NOMO-1 (cell line): ENCODE data around the gene TRMT1L.

ENCODE experiments used
- DNase-seq, 2 experiments: peaks; one replicate each; lab custom pipeline; 2025; ENCODE audit not compliant: unreplicated experiment in 2 of 2; lab: John Stamatoyannopoulos, UW

Gene TRMT1L

DNA sequence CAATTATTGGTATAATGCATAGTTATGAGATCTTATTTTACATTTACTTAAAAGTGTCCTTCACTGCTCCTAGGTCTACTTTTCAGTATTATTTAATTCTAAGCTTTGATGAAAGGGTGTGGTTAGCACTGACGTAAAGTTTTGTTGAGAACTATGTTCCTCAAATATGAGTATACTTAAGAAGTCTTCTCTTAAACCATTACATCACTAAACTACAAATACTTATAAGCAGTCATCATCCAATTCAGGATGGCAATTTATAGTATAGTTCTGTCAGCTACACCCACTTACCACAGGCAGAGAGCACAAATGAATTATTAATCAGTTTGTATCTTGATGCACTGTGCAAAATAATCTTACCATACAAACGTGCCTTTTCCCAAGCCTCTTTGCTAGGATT is 27.0 kb downstream of the TRMT1L start:
- no peak for DNase-seq

DNA sequence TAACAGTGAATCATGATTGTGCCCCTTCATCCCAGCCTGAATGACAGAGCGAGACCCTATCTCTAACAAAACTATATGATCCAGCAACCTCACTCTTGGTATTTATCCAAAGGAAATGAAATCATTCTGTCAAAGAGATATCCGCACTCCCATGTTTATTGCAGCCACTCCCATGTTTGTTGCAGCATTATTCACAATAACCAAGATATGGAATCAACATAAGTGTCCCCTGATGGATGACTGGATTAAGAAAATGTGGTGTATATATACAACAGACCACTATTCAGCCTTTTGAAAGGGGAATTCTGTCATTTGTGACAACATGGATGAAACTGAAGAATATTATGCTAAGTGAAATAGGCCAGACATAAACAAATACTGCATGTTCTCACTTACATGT is 44.4 kb downstream of the TRMT1L start:
- DNase-seq: no peak

DNA sequence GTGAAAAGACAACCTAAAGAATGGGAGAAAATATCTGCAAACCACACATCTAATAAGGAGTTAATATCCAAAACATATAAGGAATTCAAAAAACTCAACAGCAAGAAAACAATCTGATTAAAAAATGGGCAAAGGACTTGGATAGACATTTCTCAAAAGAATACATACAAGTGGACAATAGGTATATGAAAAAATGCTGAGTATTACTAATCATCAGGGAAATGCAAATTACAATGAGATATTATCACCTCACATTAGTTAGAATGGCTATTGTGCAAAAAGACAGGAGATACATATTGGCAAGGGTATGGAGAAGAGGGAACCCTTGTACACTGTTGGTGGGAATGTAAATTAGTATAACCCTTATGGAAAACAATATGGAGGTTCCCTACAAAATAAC is 44.9 kb downstream of the TRMT1L start:
- DNase-seq: no peak

DNA sequence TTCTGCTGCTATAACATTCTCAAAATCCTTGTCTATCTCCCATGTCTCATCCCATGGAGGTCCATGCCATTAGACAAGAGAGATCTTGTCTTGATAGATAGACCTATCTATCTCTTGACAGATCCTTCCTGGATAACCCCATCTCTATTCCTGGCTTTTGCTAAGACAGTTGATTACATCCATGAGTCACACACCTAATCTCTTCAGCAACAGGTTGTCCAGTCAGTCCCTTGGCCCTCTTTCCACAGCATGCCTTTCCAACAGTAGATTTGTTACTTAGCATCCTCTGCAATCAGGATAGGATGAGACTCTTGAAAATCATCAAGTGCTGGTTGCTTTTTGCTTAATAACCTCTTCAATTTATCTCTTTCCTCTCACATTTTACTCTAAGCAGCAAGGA is 46.6 kb downstream of the TRMT1L start:
- DNase-seq: no peak

GRCh38 chr1:185108321-185108720 is 48.4 kb downstream of the TRMT1L start:
- no peak for DNase-seq

DNA sequence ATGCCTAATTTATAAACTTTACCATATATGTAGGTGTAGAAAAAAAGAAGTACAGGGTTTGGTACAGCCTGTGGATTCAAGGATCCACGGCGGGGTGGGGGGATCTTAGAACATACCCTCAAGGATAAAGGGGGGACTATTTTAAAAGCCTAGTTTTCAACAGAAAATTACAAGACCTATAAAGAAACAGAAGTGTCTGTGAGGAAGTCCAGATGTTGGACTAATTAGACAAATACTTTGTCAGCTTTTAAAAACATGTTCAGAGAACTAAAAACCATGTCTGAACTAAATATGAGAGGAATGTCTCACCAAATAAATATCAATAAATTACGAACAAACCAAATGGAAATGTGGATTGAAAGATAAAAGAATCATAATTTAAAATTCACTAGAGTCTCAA is 51.6 kb downstream of the TRMT1L start:
- DNase-seq: no peak

- DNase-seq: no peak
Measured at GRCh38 chr1:185104083-185104482, 52.7 kb downstream of the TRMT1L start.

DNA sequence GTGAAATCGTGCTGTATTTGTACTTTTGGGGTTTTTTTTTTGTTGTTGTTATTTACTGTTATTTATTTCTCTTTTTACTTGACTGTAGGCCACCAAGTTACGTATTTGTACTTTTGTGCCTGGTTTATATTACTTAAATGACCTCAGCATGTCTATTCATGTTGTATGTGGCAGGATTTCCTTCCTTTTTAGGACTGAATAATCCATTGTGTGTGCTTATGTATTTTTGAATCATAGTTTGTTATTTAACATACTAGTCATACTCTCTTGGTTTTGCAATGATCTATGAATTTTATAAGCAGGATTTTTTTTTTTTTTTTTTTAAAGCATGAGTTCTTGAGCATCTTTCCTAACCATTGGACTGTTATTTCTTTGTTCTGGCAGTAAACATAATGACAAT is 60.2 kb downstream of the TRMT1L start:
- DNase-seq: no peak

DNA sequence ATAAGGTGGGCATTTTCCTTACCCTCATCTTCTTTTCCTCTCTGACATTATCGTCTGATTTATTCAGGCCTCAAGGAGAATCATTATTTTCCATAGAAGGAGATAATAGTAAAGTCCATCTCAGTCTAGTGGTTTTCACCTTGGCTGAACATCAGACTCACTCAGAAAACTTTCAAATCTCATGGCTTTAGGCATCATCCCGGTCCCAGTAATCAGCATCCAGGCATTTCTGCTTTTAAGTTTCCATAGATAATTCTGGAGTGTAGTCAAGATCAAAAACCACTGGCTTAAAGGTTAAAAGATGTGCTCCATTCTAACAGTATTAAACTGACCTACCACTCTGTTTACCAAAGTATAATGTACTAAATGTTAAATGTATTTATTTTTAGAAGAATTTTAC is 62.0 kb downstream of the TRMT1L start:
- DNase-seq: no peak

DNA sequence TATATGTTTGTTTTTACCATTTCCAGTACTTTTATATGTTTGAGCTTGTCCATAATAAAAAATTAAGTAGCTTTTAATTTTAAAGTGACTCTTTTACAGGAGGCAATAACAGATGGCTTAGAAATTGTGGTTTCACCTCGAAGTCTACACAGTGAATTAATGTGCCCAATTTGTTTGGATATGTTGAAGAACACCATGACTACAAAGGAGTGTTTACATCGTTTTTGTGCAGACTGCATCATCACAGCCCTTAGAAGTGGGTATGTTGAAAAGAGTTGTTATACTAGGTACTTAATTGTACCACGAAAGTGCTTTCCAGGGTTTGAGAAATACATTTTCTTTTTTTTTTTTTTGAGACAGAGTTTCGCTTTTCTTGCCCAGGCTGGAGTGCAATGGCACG is 65.3 kb downstream of the TRMT1L start:
- DNase-seq: no peak

- no peak for DNase-seq
Measured at GRCh38 chr1:185087746-185088145, 69.0 kb downstream of the TRMT1L start.

- DNase-seq: no peak
Measured at GRCh38 chr1:185087101-185087500, 69.7 kb downstream of the TRMT1L start.

- no peak for DNase-seq
Measured at GRCh38 chr1:185083818-185084217, 72.9 kb downstream of the TRMT1L start.

DNA sequence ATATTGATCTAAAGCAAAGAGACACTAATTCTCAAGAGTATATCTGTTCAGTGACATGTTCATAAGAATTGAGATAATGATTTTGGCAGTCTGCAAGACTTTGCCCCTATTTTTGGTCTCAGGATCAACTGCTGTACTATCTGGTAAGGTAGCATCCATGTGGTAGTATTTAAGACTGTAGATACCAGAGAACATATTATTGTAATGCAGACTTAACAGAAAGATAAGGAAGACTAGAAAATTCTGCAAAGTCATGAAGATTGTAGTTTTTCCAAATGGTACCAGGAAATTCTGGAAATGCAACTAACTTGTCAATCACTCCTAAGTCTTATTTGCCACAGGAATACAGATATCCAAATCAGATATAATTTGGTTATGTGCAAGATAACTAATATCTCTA is 76.3 kb downstream of the TRMT1L start:
- no peak for DNase-seq

DNA sequence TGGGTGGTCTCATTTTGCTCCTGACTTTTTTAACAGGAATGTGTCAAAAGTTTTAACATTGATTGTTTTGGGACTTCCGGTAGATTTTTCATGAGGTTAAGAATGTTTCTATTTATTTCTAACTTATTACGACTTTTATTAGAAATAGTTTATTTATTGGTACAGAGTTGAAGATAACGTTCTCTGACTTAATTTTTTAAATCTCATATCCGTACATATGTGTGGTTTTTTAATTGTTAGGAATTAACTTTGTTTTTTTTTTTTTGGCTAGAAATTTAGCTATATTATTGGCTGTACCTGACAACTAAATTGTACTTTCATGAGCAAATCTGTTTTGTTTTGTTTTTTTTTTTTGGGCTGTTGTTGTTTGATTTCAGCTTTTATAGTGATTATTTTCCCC is 79.4 kb downstream of the TRMT1L start:
- no peak for DNase-seq

DNA sequence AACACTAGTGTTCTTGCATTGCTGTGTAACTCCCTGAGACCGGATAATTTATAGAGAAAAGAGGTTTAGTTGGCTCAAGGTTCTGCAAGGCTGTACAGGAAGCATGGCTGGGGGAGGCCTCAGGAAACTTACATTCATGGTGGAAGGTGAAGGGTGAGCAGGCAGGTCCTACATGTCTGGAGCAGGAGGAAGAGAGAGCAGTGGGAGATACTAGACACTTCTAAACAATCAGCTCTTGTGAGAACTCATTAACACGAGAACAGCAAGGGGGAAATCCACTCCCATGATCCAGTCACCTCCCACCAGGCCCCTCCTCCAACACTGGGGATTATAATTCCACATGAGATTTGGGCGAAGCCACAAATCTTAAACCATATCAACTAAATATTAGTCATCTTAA is 81.3 kb downstream of the TRMT1L start:
- DNase-seq: no peak

DNA sequence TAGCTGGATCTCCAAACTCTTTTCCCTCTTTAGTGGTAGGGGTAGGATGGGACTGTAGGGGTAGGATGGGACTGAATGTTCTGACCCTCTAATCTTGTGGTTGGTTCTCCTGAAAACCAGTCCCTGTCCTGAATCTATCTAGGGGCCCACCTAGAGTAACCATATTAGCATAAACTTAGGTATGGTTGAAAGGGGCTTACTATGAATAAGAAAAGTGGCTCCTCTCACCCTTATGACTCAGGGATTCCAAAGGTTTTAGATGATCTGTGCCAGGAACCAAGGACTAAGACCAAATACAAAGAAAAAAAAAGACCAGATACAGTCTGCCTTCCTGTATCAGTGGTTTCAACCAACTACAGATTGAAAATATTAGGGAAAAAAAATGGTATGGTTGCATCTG is 82.4 kb downstream of the TRMT1L start:
- no peak for DNase-seq

DNA sequence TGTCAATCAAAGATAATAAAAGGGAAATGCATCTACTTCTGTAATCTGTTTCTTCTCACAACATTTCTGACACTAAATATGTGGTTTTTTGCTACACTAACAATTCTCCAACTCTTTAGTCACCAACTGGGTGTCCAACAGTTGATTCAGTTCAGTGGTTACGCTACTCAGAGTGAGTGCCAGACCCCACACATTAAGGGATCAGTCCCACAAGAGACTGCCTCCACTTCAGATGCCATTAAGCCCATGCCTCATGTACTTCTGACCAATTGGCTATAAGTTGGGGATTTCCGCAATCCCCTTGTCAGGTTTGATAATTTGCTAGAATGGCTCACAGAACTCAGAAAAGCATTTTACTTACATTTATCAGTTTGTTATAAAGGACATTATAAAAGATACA is 83.0 kb downstream of the TRMT1L start:
- DNase-seq: no peak

GRCh38 chr1:185070051-185070450 is 86.7 kb downstream of the TRMT1L start:
- DNase-seq: no peak

DNA sequence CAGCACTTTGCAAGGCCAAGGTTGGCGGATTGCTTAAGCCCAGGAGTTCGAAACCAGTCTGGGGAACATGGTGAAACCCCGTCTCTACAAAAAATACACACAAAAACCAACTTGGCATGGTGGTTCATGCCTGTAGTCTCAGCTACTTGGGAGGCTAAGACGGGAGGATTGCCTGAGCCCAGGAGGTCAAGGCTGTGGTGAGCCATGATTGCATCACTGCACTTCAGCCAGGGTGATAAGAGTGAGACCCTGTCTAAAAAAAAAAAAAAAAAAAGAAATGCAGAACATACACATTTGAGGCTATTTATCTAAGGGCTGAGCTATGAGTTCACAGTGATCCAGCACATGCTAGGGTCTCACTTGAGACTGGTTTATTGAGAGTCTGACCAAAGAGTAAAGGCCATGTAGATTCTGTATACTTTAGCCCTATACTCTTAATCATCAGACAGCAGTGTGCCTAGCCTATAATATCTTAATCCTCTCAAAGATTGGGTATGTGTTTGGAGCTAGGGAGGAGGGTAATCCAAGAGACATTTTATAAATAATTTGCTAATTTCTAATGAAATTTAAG is 87.5 kb downstream of the TRMT1L start:
- DNase-seq: no peak

GRCh38 chr1:185068341-185068740 is 88.4 kb downstream of the TRMT1L start:
- DNase-seq: no peak
